T-helper 1 cell (primary cell): Measurements from ENCODE around the gene SLC7A11.

ENCODE experiments used
- DNase-seq, 5 donors: peaks; one replicate each; pipeline ENCODE4 v3.0.0-alpha.2; 2012 to 2020

SLC7A11 gene

GRCh38 chr4:138140879-138141278, 101.3 kb downstream of the SLC7A11 start:
- DNase-seq: no peak

GRCh38 chr4:138138774-138139173, 103.4 kb downstream of the SLC7A11 start:
- no peak for DNase-seq

GRCh38 chr4:138135610-138136009, 106.5 kb downstream of the SLC7A11 start:
- no peak for DNase-seq

GRCh38 chr4:138118270-138118669, 123.9 kb downstream of the SLC7A11 start:
- DNase-seq: no peak

- no peak for DNase-seq
Observed at GRCh38 chr4:138115053-138115452, 127.1 kb downstream of the SLC7A11 start.

- peak in 1 of 5 donors; percentile 1 for DNase-seq
Observed at GRCh38 chr4:138114434-138114833, 127.7 kb downstream of the SLC7A11 start.
